ENCODE results near the gene EHF.

EHF gene

GRCh38 chr11:34627197-34627596, 6.3 kb downstream of the EHF start:
- DNase-seq = no peak

- DNase-seq = no peak
Observed at GRCh38 chr11:34629711-34630110, 8.8 kb downstream of the EHF start.

DNA sequence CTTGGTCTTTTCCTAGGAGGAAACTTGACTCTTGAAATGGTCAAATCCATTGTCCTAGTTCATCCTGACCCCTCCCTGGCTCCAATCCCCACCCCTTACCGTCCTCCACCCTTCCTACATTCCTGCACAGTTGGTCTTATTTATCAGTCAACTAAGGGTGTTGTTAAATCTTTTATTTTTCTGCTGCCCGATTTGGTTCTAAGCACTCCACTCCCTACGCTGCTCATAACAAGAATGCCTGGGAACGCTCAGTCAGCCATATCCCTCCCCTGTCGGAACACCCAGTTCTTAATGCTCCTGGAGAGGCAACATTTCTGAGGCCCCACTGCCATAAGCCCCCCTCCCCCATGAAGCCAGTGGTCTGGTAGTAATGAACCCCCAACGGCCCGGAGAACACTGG, 9.7 kb downstream of the EHF start:
- DNase-seq = no peak

DNA sequence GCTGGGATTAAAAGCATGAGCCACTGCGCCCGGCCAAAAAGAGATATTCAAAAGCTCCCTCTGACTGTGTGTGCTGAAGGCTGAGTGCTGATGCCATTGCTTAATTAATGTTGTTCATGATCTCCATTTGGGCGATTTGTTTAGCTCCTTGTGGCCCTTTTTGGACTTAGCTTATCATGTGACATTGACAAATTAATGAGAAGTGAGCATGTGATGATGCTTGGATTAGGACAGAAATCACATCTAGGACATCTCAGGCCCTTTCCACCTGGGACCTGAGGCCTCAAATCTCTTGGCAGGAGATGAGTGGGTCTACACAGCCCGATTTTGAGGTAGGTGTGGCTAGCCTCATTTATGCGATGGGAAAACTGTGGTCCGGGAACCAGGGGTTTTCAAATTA, 10.4 kb downstream of the EHF start:
- no peak for DNase-seq

- no peak for DNase-seq
Observed at GRCh38 chr11:34631737-34632104, 10.8 kb downstream of the EHF start.

GRCh38 chr11:34632105-34632791, 11.4 kb downstream of the EHF start:
- DNase-seq = no peak

- DNase-seq = no peak
Observed at GRCh38 chr11:34633640-34633989, 12.7 kb downstream of the EHF start.

- DNase-seq = no peak
Observed at GRCh38 chr11:34633990-34634693, 13.2 kb downstream of the EHF start.

GRCh38 chr11:34634694-34635062, 13.8 kb downstream of the EHF start:
- no peak for DNase-seq

GRCh38 chr11:34636127-34636526, 15.2 kb downstream of the EHF start:
- DNase-seq = no peak

- no peak for DNase-seq
Observed at GRCh38 chr11:34637303-34637702, 16.4 kb downstream of the EHF start.

DNA sequence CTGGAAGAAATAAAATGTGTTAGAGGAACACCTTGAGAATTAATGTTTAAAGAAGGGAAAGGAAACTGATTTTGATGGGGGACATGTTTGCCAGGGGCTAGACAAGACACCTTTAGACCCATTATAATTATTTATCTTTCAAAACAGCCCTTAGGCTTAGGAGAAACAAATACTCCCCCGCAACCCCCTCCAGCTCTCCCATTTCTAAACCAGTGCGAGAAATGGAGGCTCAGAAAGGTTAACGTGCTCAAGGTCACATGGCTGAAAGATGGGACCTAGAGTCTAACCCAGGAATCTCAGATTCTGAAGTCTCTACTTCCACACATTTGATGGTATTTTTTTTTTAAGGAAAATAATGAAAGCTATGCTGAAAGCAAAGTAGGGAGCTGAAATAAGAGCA, 18.0 kb downstream of the EHF start:
- DNase-seq = no peak

DNA sequence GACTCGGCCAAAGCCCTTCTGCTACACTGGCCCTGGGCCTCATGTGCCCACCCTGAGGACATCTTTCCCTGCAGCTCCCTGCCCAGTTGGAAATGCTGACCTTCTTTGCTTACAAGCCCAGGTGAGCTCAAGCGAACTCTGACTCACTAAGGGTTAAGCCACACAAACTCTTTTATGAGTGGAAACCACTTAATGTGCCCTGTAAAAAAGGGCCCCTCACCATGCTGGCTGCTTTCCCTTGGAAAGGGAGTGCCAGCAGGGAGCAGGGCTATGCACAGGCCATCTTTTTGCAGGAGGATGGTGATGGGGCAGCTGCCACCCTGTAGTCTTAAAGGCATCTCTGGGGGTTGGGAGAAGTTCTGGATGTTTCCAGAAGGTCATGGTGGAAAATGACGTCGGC, 18.7 kb downstream of the EHF start:
- DNase-seq = no peak

- no peak for DNase-seq
Observed at GRCh38 chr11:34640050-34640923, 19.4 kb downstream of the EHF start.

DNA sequence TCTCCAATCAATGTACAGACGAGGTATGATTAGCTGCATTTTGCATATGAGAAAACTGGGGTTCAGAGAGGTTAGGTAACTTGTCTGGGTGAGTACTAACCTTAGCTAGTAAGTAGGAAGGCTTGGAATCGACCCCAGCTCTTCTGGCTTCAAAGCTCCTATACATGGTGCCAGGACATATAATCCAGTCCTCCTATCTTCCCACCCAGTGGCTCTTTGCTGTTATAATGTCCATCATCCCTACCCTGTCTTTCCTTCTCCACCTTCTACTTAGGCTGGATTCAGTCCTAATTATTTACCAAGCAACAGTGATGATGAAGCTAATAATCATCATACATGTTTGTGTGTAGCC, 20.0 kb downstream of the EHF start:
- no peak for DNase-seq

DNA sequence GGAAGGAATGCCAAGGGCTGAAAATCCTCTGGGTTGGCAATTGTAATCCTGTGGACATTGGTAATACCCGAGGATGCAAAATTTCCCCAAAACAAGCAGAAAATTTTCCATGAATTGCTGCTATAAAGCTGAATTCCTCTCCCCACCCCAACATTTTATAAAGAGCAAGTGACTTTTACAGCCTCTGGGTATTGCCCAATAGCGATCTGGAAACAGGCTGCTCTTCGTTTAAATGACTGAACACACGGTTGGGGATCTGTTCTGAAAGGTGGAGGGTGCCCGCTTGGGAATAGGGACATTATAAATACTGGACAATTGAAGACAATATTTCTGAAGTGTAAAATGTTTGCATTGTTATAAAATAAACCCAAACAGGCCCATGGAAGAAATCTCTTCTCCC, 20.6 kb downstream of the EHF start:
- DNase-seq = no peak

- DNase-seq = no peak
Observed at GRCh38 chr11:34642001-34642554, 21.2 kb downstream of the EHF start.

GRCh38 chr11:34642873-34643272, 22.0 kb downstream of the EHF start:
- no peak for DNase-seq

DNA sequence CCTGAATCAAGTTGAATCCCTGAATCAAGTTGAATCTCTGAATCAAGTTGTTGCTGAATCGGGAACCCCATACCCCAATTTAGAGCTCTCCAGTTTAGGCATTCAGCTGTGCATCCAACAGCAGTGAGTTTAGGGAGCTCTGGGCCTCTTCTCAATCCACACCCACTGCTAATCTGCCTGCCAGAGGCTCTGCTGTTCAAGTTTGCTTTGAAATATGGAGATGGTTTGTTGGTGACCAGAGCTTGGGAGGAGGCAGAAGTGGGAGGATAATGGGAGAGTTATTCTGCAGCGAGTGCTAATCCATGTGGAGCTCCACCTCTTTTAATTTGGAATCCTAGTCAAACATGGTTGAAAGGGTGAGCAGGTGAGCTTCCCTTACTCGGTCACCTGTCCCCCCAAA, 22.4 kb downstream of the EHF start:
- DNase-seq = no peak

GRCh38 chr11:34643846-34644245, 23.0 kb downstream of the EHF start:
- DNase-seq = no peak

DNA sequence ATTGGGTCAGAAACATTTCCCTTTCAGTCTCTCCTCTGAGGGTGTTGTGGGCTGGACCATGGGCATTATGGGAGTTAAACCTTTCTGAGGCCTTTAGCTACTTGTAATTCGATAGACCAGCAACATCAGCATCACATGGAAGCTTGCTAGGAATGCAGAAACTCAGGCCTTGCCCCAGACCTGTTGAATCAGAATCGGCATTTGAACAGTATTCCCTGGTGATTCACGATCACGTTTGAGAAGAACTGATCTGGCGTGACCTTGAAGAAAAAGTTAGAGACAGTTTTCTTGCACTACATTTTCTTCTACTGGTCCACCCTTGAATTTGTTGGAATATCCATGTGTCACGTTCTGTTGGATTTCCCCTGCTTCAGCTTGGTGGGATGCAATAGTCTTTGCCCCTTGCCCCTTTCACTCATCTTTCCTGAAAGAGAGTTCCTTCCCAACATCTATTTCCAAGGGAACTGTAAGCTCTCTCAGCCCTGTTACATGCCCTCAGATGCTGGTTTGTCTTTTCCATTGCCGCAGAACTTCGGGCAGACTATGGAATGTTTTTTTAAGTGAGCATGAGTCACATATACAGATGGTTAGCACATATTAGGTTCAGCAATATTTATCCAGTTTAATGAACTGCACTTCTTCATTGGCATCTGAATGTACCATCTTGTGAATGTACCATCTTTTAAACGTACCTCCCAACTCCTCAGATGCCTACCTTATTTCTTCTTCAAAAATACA, 23.9 kb downstream of the EHF start:
- DNase-seq = no peak

DNA sequence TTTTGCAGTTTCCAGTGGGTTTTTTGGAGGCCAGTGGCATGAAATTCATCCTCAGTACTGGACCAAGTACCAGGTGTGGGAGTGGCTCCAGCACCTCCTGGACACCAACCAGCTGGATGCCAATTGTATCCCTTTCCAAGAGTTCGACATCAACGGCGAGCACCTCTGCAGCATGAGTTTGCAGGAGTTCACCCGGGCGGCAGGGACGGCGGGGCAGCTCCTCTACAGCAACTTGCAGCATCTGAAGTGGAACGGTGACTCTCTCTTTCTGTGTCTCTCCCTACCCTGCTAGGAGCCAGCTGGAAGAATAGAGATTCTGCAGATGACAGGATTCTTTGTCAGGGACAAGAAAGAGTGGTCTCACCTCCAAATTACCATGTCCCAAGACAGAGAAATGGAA, 25.5 kb downstream of the EHF start:
- DNase-seq = no peak

DNA sequence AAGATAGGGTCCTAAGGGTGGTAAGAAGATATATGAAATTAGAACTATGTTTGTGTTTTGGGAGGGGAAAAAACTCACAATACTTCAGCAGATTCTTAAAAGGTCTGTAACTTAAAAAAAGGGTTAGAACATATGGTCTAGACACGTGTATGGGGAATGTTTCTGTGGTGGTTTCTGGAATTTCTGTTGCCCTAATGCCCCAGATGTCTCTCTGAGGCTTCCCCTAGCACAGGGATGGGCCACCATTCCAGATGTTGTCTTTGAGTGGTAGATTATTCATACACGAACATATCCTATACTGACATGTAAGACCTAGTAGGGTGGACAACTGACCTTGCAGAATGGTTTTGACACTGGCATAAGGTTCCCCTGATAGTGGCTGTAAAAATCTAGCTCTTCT, 26.2 kb downstream of the EHF start:
- no peak for DNase-seq
